GM13977 (cell line): Measurements from ENCODE around the gene PRKAR1B.

Experiments used
- DNase-seq: peaks from one replicate; pipeline ENCODE4 v3.0.0; 2012; ENCODE audit warnings: low spot score
- CTCF ChIP-seq: IDR thresholded peaks from 2 replicates; pipeline ENCODE4 v1.5.1; 2012; ENCODE audit warnings: mild to moderate bottlenecking, control low read depth; ENCODE audit not compliant: insufficient read depth; ENCODE audit errors: extremely low read depth, missing control alignments
- in situ Hi-C: fragments of 300-500 bp; cut with MboI; formaldehyde crosslinking; loops from one replicate; pipeline ENCODE4 v1.12.0; 2022; ENCODE audit warnings: low sequenced_read_pairs, low pct_unique_long_range_greater_than_20kb, mixed read lengths, inconsistent platforms; ENCODE audit not compliant: unreplicated experiment

PRKAR1B gene

GRCh38 chr7:585229-585711 is 141.8 kb downstream of the PRKAR1B start:
- in situ Hi-C loops, result no loop called here
- no peak for DNase-seq
- TF ChIP-seq CTCF, result no peak

- in situ Hi-C loops, result no loop called here
- TF ChIP-seq CTCF, result no peak
- no peak for DNase-seq
These were observed 142.3 kb downstream of the PRKAR1B start for GRCh38 chr7:584820-585219.

- no peak for TF ChIP-seq CTCF
- DNase-seq, result no peak
- in situ Hi-C loops, result no loop called here
These were observed 143.0 kb downstream of the PRKAR1B start for GRCh38 chr7:584122-584465.

- DNase-seq, result no peak
- in situ Hi-C loops, result no loop called here
- TF ChIP-seq CTCF, result no peak
These were observed 143.5 kb downstream of the PRKAR1B start for GRCh38 chr7:583410-584121.

- in situ Hi-C loops, result no loop called here
These were observed 144.2 kb downstream of the PRKAR1B start for GRCh38 chr7:582931-583330.

GRCh38 chr7:582081-582835 is 144.8 kb downstream of the PRKAR1B start:
- in situ Hi-C loops, result no loop called here
- no peak for TF ChIP-seq CTCF
- DNase-seq, result no peak

More at GRCh38 chr7:582931-583330, 144.2 kb downstream of the PRKAR1B start:
- TF ChIP-seq CTCF, result no peak
- no peak for DNase-seq
